HepG2 (cell line): Measurements from ENCODE around the gene PTCRA. TPM values are rescaled to one million over a fixed set of nuclear protein-coding genes. Genes with fewer than 3 reads are reported as not detected.

Source experiments
- BCL3 ChIP-seq: sonication (generic); formaldehyde crosslinking; IDR thresholded peaks from 2 replicates; pipeline ENCODE4 v1.5.1; 2020; ENCODE audit warnings: mild to moderate bottlenecking, missing genetic modification reagents, moderate library complexity
- FOSL1 ChIP-seq: sonication (generic); formaldehyde crosslinking; IDR thresholded peaks from 2 replicates; pipeline ENCODE4 v1.9.0; 2021; ENCODE audit warnings: missing genetic modification reagents, borderline replicate concordance
- HCFC1 ChIP-seq: fragments of 150-350 bp; IDR thresholded peaks from 2 replicates; pipeline ENCODE4 v1.6.1; 2014; ENCODE audit warnings: low read depth, low read length
- KMT2A ChIP-seq: sonication (generic); formaldehyde crosslinking; IDR thresholded peaks from 2 replicates; pipeline ENCODE4 v1.4.0; 2020; ENCODE audit warnings: missing genetic modification reagents
- NFYB ChIP-seq: sonication (generic); formaldehyde crosslinking; IDR thresholded peaks from 2 replicates; pipeline ENCODE4 v1.4.0; 2020; ENCODE audit warnings: missing genetic modification reagents
- PLRG1 ChIP-seq: fragments of 450-650 bp; conservative IDR thresholded peaks from 2 replicates; pipeline ENCODE4 v1.6.1; 2016
- SNAPC2 ChIP-seq: sonication (generic); formaldehyde crosslinking; IDR thresholded peaks from 2 replicates; pipeline ENCODE4 v1.8.1; 2022; ENCODE audit warnings: mild to moderate bottlenecking, missing genetic modification reagents
- SP2 ChIP-seq: sonication (generic); formaldehyde crosslinking; IDR thresholded peaks from 2 replicates; pipeline ENCODE4 v1.5.1; 2020; ENCODE audit warnings: mild to moderate bottlenecking, missing genetic modification reagents
- TBP ChIP-seq: sonication (generic); formaldehyde crosslinking; IDR thresholded peaks from 2 replicates; pipeline ENCODE4 v1.5.0; 2020; ENCODE audit warnings: missing genetic modification reagents
- ZFX ChIP-seq: sonication (generic); formaldehyde crosslinking; IDR thresholded peaks from 2 replicates; pipeline ENCODE4 v1.4.0; 2020; ENCODE audit warnings: mild to moderate bottlenecking, low read depth, missing genetic modification reagents, moderate library complexity
- ZNF143 ChIP-seq: sonication (generic); formaldehyde crosslinking; IDR thresholded peaks from 2 replicates; pipeline ENCODE4 v1.4.0; 2020; ENCODE audit warnings: missing genetic modification reagents
- ZNF263 ChIP-seq: sonication (generic); formaldehyde crosslinking; IDR thresholded peaks from 2 replicates; pipeline ENCODE4 v1.4.0; 2020; ENCODE audit warnings: missing genetic modification reagents
- ZNF33A ChIP-seq: sonication (generic); formaldehyde crosslinking; IDR thresholded peaks from 2 replicates; pipeline ENCODE4 v1.5.1; 2020; ENCODE audit warnings: missing genetic modification reagents, mild to moderate bottlenecking, moderate library complexity, borderline replicate concordance
- ZNF501 ChIP-seq: sonication (generic); formaldehyde crosslinking; IDR thresholded peaks from 2 replicates; pipeline ENCODE4 v1.5.1; 2020; ENCODE audit warnings: mild to moderate bottlenecking, moderate library complexity, missing genetic modification reagents
- ZNF75D ChIP-seq: sonication (generic); formaldehyde crosslinking; IDR thresholded peaks from 2 replicates; pipeline ENCODE4 v1.8.1; 2023; ENCODE audit warnings: missing genetic modification reagents, mild to moderate bottlenecking, borderline replicate concordance
- ZNF768 ChIP-seq: sonication (generic); formaldehyde crosslinking; IDR thresholded peaks from 2 replicates; pipeline ENCODE4 v1.4.0; 2020; ENCODE audit warnings: missing genetic modification reagents
- ZXDC ChIP-seq: sonication (generic); formaldehyde crosslinking; IDR thresholded peaks from 2 replicates; pipeline ENCODE4 v1.5.0; 2020; ENCODE audit warnings: mild to moderate bottlenecking, missing genetic modification reagents
- polyA plus RNA-seq, 8 experiments: library from polyadenylated mRNA; depleted of rRNA in 3 of 8; stranded (reverse) in 7 of 8; unstranded in 1 of 8; fragments of >200 nt; fragmentation: Illumina TruSeq in 4 of 8; extraction: Trizol in 4 of 8; gene quantifications; 2 replicates each; pipeline versions ENCODE4 v1.2.1 to v1.2.3, GENCODE V29; 2011 to 2016; ENCODE audit warnings: low read depth in 4 of 8, missing spikeins in 1 of 8, mixed read lengths in 1 of 8; ENCODE audit not compliant: insufficient read depth in 1 of 8
- total RNA-seq, 5 experiments: library from RNA; depleted of rRNA; stranded (reverse); fragments of >200 nt; fragmentation: Illumina TruSeq; extraction: Trizol; gene quantifications; 2 replicates each; pipeline ENCODE4 v1.2.3, GENCODE V29; 2016; ENCODE audit warnings: low read depth in 1 of 5
- TF ChIP-seq, protein P1 (sequence below): sonication (generic); formaldehyde crosslinking; IDR thresholded peaks from 2 replicates; pipeline ENCODE4 v1.4.0; 2020; ENCODE audit warnings: missing genetic modification reagents, borderline replicate concordance
- TF ChIP-seq, protein P2 (sequence below): sonication (generic); formaldehyde crosslinking; conservative IDR thresholded peaks from 2 replicates; pipeline ENCODE4 v1.8.1; 2023; ENCODE audit warnings: missing genetic modification reagents
- TF ChIP-seq, protein P3 (sequence below): sonication (generic); formaldehyde crosslinking; IDR thresholded peaks from 2 replicates; pipeline ENCODE4 v1.5.0; 2020; ENCODE audit warnings: mild to moderate bottlenecking, missing genetic modification reagents

Gene PTCRA
- total and polyA plus RNA-seq, 2 of the 13 experiments (the other 11 are each of a cell fraction or from before 2014, with no cell fraction given): not detected

DNA sequence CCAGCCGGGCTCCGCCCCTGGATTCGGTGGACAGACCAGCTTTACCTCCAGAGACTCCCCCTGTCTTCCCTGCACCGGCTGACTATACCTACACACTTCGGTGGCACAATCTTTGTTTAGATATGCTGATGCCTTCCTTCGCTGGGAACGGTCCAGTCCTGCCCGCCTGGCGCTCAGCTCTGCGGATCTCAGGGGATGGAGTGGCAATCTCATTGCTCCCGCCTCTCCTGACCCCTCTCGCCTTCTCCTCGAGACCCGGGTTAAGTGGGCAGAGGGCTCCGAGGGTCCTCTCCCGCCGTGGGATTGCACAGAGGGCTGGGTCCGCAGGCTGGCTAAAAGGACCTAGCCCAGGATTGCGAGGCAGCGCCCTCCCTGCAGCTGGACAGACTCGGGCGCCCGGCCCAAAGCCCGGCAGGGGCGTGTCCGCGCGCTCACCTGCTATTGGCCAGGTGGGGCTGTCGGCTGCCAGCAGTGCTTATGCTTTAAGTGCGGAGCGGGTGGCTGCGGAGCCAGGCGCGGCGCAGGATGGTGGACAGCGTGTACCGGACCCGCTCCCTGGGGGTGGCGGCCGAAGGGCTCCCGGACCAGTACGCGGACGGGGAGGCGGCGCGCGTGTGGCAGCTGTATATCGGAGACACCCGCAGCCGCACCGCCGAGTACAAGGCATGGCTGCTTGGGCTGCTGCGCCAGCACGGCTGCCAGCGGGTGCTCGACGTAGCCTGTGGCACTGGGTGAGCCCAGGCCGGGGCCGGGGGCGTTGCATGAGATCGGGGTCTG, 44.6 kb downstream of the PTCRA start, which contains the start of gene GNMT (continued):
- TF ChIP-seq SNAPC2 (peak; percentile 54; the same call in 1 of the 2 replicates), ZNF33A (no peak), PLRG1 (no peak), BCL3 (CRISPR knock-in tag) (peak; percentile 74; the same call in 1 of the 2 replicates), ZNF75D (CRISPR knock-in tag) (no peak), TBP (CRISPR knock-in tag) (no peak), ZNF143 (CRISPR knock-in tag) (peak; percentile 50; the same call in 1 of the 2 replicates), FOSL1 (peak; percentile 28; the same call in 1 of the 2 replicates), ZNF263 (CRISPR knock-in tag) (no peak), ZNF768 (CRISPR knock-in tag) (peak; percentile 74), KMT2A (peak; percentile 89), NFYB (CRISPR knock-in tag) (peak; percentile 85), ZXDC (CRISPR knock-in tag) (no peak), HCFC1 (no peak), SP2 (no peak; the same call in 1 of the 2 replicates), ZFX (CRISPR knock-in tag) (peak; percentile 51), ZNF501 (CRISPR knock-in tag) (peak; percentile 79; the same call in 1 of the 2 replicates)
- TF ChIP-seq, protein P1, sequence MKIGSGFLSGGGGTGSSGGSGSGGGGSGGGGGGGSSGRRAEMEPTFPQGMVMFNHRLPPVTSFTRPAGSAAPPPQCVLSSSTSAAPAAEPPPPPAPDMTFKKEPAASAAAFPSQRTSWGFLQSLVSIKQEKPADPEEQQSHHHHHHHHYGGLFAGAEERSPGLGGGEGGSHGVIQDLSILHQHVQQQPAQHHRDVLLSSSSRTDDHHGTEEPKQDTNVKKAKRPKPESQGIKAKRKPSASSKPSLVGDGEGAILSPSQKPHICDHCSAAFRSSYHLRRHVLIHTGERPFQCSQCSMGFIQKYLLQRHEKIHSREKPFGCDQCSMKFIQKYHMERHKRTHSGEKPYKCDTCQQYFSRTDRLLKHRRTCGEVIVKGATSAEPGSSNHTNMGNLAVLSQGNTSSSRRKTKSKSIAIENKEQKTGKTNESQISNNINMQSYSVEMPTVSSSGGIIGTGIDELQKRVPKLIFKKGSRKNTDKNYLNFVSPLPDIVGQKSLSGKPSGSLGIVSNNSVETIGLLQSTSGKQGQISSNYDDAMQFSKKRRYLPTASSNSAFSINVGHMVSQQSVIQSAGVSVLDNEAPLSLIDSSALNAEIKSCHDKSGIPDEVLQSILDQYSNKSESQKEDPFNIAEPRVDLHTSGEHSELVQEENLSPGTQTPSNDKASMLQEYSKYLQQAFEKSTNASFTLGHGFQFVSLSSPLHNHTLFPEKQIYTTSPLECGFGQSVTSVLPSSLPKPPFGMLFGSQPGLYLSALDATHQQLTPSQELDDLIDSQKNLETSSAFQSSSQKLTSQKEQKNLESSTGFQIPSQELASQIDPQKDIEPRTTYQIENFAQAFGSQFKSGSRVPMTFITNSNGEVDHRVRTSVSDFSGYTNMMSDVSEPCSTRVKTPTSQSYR: peak; percentile 21; the same call in 1 of the 2 replicates
- TF ChIP-seq, protein P2, sequence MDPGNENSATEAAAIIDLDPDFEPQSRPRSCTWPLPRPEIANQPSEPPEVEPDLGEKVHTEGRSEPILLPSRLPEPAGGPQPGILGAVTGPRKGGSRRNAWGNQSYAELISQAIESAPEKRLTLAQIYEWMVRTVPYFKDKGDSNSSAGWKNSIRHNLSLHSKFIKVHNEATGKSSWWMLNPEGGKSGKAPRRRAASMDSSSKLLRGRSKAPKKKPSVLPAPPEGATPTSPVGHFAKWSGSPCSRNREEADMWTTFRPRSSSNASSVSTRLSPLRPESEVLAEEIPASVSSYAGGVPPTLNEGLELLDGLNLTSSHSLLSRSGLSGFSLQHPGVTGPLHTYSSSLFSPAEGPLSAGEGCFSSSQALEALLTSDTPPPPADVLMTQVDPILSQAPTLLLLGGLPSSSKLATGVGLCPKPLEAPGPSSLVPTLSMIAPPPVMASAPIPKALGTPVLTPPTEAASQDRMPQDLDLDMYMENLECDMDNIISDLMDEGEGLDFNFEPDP (CRISPR knock-in tag): no peak
- TF ChIP-seq, protein P3, sequence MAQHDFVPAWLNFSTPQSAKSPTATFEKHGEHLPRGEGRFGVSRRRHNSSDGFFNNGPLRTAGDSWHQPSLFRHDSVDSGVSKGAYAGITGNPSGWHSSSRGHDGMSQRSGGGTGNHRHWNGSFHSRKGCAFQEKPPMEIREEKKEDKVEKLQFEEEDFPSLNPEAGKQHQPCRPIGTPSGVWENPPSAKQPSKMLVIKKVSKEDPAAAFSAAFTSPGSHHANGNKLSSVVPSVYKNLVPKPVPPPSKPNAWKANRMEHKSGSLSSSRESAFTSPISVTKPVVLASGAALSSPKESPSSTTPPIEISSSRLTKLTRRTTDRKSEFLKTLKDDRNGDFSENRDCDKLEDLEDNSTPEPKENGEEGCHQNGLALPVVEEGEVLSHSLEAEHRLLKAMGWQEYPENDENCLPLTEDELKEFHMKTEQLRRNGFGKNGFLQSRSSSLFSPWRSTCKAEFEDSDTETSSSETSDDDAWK (CRISPR knock-in tag): no peak
